LoVo (cell line): ENCODE data around the gene SPAST.
"Not testable (repeated sequence)": the region's sequence is repeated elsewhere in the genome, so short reads cannot be mapped to it uniquely, and the experiment has no call there.

Experiments used
- DNase-seq: peaks from one replicate; pipeline ENCODE4 v3.0.0-alpha.2; 2016; ENCODE audit warnings: low spot score

The SPAST gene, protein sequence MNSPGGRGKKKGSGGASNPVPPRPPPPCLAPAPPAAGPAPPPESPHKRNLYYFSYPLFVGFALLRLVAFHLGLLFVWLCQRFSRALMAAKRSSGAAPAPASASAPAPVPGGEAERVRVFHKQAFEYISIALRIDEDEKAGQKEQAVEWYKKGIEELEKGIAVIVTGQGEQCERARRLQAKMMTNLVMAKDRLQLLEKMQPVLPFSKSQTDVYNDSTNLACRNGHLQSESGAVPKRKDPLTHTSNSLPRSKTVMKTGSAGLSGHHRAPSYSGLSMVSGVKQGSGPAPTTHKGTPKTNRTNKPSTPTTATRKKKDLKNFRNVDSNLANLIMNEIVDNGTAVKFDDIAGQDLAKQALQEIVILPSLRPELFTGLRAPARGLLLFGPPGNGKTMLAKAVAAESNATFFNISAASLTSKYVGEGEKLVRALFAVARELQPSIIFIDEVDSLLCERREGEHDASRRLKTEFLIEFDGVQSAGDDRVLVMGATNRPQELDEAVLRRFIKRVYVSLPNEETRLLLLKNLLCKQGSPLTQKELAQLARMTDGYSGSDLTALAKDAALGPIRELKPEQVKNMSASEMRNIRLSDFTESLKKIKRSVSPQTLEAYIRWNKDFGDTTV

GRCh38 chr2:32063310-32064020 is at the start of gene SPAST:
TSS of gene SPAST (plus strand) at chr2:32063556. CDS start at chr2:32063832, 276 bp downstream.
- peak; percentile 98 for DNase-seq

DNA sequence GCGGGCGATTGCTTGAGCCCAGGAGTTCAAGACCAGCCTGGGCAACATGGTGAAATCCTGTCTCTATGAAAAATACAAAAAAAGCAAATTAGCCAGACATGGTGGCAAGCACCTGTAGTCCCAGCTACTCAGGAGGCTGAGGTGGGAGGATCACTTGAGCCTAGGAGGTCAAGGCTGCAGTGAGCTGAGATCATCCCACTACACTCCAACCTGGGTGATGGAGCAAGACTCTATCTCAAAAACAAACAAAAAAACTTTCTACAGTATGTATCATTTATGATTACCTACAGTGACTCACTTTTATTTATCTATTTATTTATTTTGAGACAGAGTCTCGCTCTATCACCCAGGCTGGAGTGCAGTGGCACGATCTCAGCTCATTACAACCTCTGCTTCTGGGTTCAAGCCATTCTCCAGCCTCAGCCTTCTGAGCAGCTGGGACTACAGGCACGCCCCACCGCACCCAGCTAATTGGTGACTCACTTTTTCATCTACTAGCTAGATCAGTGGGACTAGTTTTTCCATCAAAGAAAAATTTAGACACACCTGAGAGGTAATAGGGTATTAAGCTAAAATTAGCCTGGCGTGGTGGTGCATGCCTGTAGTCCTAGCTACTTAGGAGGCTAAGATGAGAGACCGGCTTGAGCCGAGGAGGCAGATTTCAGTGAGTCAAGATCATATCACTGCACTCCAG is 44.4 kb upstream of the SPAST start:
- peak; percentile 43 for DNase-seq

DNA sequence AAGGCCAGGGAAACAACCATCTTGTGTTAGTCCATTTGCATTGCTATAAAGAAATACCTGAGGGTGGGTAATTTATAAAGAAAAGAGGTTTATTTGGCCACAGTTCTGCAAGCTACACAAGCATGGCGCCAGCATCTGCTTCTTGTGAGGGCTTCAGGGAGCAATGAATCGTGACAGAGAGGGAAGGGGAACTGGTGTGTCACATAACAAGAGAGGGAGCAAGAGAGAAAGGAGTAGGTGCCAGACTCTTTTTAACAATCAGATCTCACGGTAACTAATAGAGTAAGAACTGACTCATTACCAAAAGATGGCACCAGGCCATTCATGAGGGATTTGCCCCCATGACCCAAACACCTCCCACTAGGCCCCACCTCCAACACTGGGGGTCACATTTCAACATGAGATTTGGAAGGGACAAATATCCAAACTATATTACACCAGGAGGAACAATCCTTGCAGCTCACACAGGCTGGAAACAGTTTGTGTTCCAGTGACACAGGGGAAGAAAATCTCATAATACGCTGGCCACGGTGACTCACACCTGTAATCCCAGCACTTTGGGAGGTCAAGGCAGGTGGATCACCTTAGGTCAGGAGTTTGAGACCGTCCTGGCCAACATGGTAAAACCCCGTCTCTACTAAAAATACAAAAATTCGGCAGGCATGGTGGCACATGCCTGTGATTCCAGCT is 29.0 kb upstream of the SPAST start:
- DNase-seq = not testable (repeated sequence)

DNA sequence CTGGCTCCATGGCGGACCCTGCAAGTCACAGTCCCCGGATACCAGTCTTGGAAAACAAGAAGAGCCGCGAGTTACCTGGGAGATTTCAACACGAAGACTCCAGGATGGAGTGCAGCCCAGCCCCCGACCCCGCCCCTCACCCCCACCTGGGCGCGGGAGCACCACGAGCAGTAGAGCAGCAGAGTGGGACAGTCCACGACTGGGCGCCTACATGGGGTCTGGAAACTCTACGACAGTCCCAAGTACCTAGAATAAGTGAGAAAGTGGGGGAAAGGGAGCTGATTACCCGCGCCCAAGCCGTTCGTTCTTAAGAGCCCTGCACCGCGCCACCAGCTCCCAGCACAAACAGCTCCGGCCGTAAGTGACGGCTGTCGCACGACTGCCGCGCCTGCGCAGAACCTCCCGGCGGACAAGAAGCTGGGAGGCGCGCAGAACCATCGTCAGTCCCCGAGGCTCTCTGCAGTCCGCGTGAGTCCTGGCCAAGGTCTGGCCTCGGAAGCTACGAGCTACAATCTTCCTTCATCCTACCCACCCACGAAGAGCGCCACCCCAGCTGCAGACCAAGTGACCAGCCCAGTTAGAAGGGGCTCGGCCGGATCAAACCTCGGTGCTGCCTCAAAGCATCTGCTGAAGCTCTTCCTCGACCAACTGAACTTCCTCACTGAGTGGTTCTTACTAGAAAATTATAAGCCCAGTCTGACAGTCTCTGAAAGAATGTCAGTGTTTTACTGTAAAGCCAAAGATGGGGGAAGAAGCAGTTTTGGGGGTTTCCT is 23.7 kb upstream of the SPAST start, which contains the start of gene DPY30:
DPY30 (minus strand) TSS at position 359 of the 773 bp plus-strand sequence; CDS start at position 10, 349 bp downstream.
- DNase-seq = peak; percentile 96

- no peak for DNase-seq
Measured at GRCh38 chr2:32043561-32043960, 19.8 kb upstream of the SPAST start.

DNA sequence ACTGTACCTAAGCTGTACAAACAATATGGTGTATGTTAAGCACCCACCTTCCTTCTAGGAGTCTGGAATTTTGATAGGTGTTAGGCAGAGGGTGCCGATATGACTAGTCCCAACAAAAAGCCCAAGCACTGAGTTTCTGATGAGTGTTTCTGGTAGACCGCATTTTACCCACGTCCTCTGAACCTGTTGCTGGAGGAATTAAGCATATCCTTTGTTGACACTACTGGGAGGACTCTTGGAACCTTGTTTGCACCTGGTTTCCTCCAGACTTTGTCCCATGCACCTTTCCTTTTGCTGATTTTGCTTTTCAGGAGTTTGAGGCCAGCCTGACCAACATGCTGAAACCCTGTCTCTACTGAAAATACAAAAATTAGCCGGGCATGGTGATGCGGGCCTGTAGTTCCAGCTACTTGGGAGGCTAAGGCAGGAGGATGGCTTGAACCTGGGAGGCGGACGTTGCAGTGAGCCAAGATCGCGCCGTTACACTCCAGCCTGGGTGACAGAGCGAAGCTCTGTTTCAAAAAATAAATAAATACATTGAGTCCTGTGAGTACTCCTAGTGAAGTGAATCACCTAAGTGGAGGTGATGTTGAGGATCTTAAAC is 11.4 kb upstream of the SPAST start:
- DNase-seq = no peak

- not testable (repeated sequence) for DNase-seq
Measured at GRCh38 chr2:32054583-32054982, 8.8 kb upstream of the SPAST start.

- DNase-seq = no peak
Measured at GRCh38 chr2:32058130-32058529, 5.2 kb upstream of the SPAST start.

- DNase-seq = no peak
Measured at GRCh38 chr2:32060266-32060665, 3.1 kb upstream of the SPAST start.

DNA sequence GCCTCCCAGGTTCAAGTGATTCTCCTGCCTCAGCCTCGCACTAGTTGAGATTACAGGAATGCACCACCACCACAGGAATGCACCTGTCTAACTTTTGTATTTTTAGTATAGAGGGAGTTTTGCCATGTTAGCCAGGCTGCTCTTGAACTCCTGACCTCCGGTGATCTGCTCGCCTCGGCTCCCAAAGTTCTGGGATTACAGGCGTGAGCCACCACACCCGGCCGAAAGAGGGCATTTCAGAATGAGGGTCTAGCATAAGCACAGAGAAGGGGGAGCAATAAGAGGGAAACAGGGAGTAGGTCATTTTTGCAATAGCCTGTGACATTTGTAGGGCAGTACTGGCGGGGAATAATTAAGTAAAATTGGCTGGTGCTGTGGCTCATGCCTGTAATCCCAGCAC is 1.9 kb upstream of the SPAST start:
- DNase-seq = no peak

DNA sequence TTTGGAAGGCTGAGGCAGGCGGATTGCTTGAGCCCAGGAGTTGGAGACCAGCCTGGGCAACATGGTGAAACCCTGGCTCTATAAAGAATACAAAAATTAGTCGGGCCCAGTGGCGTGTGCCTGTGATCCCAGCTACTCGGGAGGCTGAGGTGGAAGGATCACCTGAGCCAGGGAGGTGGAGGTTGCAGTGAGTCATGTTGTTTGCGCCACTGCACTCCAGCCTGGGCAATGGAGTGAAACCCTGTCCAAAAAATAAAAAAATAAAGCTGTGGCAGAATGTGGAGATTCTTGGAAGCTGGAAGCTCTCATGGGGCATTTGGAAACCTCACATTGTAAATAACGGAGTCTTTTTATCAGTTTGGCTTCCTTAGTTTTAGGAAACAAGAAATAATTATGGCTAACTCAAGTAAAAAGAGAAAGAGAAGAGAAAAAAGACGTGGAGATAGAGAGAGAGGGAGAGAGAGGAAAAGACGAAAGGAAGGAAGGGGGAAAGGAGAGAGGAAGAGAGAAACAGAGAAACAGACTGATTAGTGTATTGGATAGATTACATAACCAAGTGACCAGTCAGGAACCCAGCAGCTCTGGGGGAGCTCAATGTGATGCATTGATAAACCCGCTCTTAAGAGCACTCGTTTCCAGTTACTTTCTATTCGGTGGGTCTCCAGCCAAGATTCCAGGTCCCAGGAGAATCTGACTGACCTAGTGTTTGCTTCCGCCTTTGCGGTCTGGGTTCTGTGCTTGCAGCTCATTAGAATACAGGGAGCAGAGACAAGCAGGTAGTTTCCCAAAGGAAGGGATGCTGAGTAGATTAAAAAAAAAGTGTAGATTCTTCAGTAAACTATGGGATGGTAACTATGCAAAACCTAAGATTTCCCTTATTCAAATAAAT is 1.1 kb upstream of the SPAST start:
- DNase-seq = peak; percentile 5

GRCh38 chr2:32064021-32064601 is 755 bp downstream of the SPAST start:
- DNase-seq = no peak

GRCh38 chr2:32064713-32065112 is 1.4 kb downstream of the SPAST start:
- DNase-seq = no peak

DNA sequence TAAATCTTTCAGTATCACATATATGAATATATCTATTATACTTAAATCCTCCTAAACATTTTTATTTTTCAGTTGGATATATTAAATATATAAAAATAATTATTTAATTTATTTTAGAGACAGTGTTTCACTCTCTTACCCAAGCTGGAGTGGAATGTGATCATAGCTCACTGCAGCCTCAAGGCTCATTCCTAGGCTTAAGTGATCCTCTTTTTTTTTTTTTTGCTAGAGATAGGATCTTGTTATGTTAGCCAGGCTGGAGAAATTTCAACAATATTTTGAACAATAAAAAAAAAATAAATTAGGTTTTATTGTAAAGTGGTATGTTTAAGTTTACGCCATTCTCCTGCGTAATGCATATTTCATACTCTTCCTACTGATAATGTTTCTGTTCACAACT is 4.2 kb downstream of the SPAST start:
- no peak for DNase-seq

- DNase-seq = no peak
Measured at GRCh38 chr2:32074134-32074506, 10.8 kb downstream of the SPAST start.

DNA sequence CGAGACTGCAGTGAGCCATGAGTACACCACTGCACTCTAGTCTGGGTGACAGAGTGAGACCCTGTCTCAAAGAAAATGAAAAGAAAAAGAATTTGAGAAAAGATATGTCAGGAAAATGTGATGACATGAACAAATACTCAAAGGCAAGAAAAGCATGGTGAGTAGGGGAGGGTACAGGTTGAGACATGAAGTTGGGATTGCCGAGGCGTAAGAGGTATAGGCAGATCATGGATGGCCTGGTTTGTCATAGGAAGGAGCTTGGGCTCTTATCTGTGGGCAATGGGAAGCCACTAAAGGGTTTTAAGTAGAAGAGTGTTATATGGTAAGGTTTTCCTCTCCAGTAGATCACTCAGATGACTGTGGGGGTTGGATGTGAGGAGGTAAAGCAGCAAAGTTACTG is 32.3 kb downstream of the SPAST start:
- no peak for DNase-seq

GRCh38 chr2:32108111-32108510 is 44.8 kb downstream of the SPAST start:
- DNase-seq = no peak

DNA sequence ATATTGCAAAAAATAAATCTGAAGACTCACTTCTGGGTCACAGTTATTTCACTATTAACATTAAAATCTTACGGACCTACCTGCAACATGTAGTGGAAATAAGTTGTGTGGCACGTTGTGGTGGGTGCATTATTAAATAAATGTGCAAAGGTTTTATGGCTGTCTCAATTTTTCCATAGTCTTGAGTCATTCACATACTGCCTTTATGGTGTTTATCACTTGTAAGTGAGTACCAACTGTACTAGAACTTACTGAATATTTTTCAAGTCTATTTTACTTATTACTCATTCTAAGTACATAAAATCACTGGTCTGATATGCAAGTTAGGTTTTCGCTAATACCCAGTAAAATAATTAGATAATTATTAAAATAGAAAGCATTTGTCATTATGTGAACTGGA is 54.7 kb downstream of the SPAST start:
- DNase-seq = no peak

DNA sequence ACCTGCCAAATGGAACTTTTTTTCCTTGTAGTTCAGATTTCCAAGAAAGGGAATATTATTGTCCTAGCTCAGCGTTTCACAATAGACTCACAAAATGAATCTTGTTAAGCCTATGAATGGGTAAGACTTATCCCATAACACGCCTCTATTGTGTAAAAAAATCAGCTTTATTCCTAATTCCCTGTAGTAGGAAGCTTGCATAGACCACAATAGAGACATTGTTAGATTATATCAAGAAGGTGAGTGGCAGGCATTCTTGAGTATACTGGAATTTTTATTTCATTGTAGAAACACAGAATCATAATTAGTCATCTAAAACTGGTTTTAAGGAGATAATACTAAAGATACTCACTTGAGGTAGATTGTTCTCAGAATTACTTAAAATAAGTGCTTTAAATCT is 55.8 kb downstream of the SPAST start:
- DNase-seq = no peak
